HepG2 (cell line): ENCODE measurements around the gene CAT. TPM values are rescaled to one million over a fixed set of nuclear protein-coding genes. Genes with fewer than 3 reads are reported as not detected.

Experiments
- CREM ChIP-seq, 2 experiments: sonication (generic) in 1 of 2; formaldehyde crosslinking in 1 of 2; IDR thresholded peaks; 2 replicates each; pipeline versions ENCODE4 v1.4.0 to v1.6.1; 2016 to 2020; ENCODE audit warnings: antibody characterized with exemption in 1 of 2, mild to moderate bottlenecking in 1 of 2, missing genetic modification reagents in 1 of 2
- GFI1 ChIP-seq: sonication (generic); formaldehyde crosslinking; IDR thresholded peaks from 2 replicates; pipeline ENCODE4 v1.5.0; 2020; ENCODE audit warnings: missing genetic modification reagents, mild to moderate bottlenecking, borderline replicate concordance
- HMG20A ChIP-seq: IDR thresholded peaks from 2 replicates; pipeline ENCODE4 v1.6.1; 2016; ENCODE audit warnings: borderline replicate concordance
- IKZF1 ChIP-seq: fragments of 450-650 bp; IDR thresholded peaks from 2 replicates; pipeline ENCODE4 v1.7.1; 2016
- IRF2 ChIP-seq: IDR thresholded peaks from 2 replicates; pipeline ENCODE4 v1.6.1; 2018; ENCODE audit warnings: missing genetic modification reagents, missing compliant biosample characterization
- KDM5B ChIP-seq: sonication (generic); formaldehyde crosslinking; IDR thresholded peaks from 2 replicates; pipeline ENCODE4 v1.4.0; 2020; ENCODE audit warnings: missing genetic modification reagents, mild to moderate bottlenecking, borderline replicate concordance
- MIXL1 ChIP-seq: IDR thresholded peaks from 2 replicates; pipeline ENCODE4 v1.6.1; 2016
- NFAT5 ChIP-seq: sonication (generic); formaldehyde crosslinking; IDR thresholded peaks from 2 replicates; pipeline ENCODE4 v1.4.0; 2020; ENCODE audit warnings: missing genetic modification reagents
- PRPF4 ChIP-seq: fragments of 200-400 bp; formaldehyde crosslinking; IDR thresholded peaks from 2 replicates; pipeline ENCODE4 v1.6.1; 2016; ENCODE audit warnings: low read length, low read depth; ENCODE audit not compliant: poor library complexity, severe bottlenecking
- PTBP1 ChIP-seq: fragments of 200-400 bp; formaldehyde crosslinking; IDR thresholded peaks from 2 replicates; pipeline ENCODE4 v1.6.1; 2018; ENCODE audit warnings: low read length, low read depth; ENCODE audit not compliant: poor library complexity, severe bottlenecking
- TFDP2 ChIP-seq: sonication (generic); formaldehyde crosslinking; IDR thresholded peaks from 2 replicates; pipeline ENCODE4 v1.4.0; 2020; ENCODE audit warnings: missing genetic modification reagents
- THYN1 ChIP-seq: sonication (generic); formaldehyde crosslinking; IDR thresholded peaks from 2 replicates; pipeline ENCODE4 v1.8.1; 2023; ENCODE audit warnings: low read depth, mild to moderate bottlenecking, moderate library complexity, missing genetic modification reagents, borderline replicate concordance
- ZKSCAN1 ChIP-seq: fragments of 150-350 bp; IDR thresholded peaks from 2 replicates; pipeline ENCODE4 v1.6.1; 2014; ENCODE audit warnings: low read length
- ZNF160 ChIP-seq: sonication (generic); formaldehyde crosslinking; IDR thresholded peaks from 2 replicates; pipeline ENCODE4 v1.8.0; 2022; ENCODE audit warnings: mild to moderate bottlenecking, inconsistent platforms, missing genetic modification reagents
- polyA plus RNA-seq, 8 experiments: library from polyadenylated mRNA; depleted of rRNA in 3 of 8; stranded (reverse) in 7 of 8; unstranded in 1 of 8; fragments of >200 nt; fragmentation: Illumina TruSeq in 4 of 8; extraction: Trizol in 4 of 8; gene quantifications; 2 replicates each; pipeline versions ENCODE4 v1.2.1 to v1.2.3, GENCODE V29; 2011 to 2016; ENCODE audit warnings: low read depth in 4 of 8, missing spikeins in 1 of 8, mixed read lengths in 1 of 8; ENCODE audit not compliant: insufficient read depth in 1 of 8
- total RNA-seq, 5 experiments: library from RNA; depleted of rRNA; stranded (reverse); fragments of >200 nt; fragmentation: Illumina TruSeq; extraction: Trizol; gene quantifications; 2 replicates each; pipeline ENCODE4 v1.2.3, GENCODE V29; 2016; ENCODE audit warnings: low read depth in 1 of 5
- TF ChIP-seq, protein P1 (sequence below): sonication (generic); formaldehyde crosslinking; IDR thresholded peaks from 2 replicates; pipeline ENCODE4 v1.8.1; 2023; ENCODE audit warnings: mild to moderate bottlenecking, inconsistent platforms, moderate library complexity, missing genetic modification reagents, borderline replicate concordance
- TF ChIP-seq, protein P2 (sequence below): sonication (generic); formaldehyde crosslinking; IDR thresholded peaks from 2 replicates; pipeline ENCODE4 v1.4.0; 2020; ENCODE audit warnings: missing genetic modification reagents, borderline replicate concordance

Gene CAT
- total and polyA plus RNA-seq, 2 of the 13 experiments (the other 11 are each of a cell fraction or from before 2014, with no cell fraction given) = 107 to 136 TPM

GRCh38 chr11:34438529-34439507 is at the start of gene CAT (continued):
- TF ChIP-seq NFAT5 (CRISPR knock-in tag) (no peak), THYN1 (CRISPR knock-in tag) (no peak), PRPF4 (no peak), GFI1 (peak; percentile 70; the same call in 1 of the 2 replicates), ZKSCAN1 (no peak), KDM5B (CRISPR knock-in tag) (peak; percentile 98), MIXL1 (CRISPR knock-in tag) (peak; percentile 13; the same call in 1 of the 2 replicates), ZNF160 (CRISPR knock-in tag) (peak; percentile 74; the same call in 1 of the 2 replicates), IKZF1 (no peak), IRF2 (CRISPR knock-in tag) (no peak; the same call in none of the 2 replicates), TFDP2 (CRISPR knock-in tag) (peak; percentile 28; the same call in 1 of the 2 replicates), CREM (IDR thresholded peaks at IDR 0.05) (peak; percentile 24; the same call in 1 of the 2 replicates), CREM (CRISPR knock-in tag; IDR thresholded peaks at IDR 0.05) (no peak), HMG20A (CRISPR knock-in tag) (no peak), PTBP1 (no peak)
- TF ChIP-seq, protein P1, sequence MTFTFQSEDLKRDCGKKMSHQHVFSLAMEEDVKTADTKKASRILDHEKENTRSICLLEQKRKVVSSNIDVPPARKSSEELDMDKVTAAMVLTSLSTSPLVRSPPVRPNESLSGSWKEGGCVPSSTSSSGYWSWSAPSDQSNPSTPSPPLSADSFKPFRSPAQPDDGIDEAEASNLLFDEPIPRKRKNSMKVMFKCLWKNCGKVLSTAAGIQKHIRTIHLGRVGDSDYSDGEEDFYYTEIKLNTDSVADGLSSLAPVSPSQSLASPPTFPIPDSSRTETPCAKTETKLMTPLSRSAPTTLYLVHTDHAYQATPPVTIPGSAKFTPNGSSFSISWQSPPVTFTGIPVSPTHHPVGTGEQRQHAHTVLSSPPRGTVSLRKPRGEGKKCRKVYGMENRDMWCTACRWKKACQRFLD (CRISPR knock-in tag) = peak; percentile 31; the same call in 1 of the 2 replicates
- TF ChIP-seq, protein P2, sequence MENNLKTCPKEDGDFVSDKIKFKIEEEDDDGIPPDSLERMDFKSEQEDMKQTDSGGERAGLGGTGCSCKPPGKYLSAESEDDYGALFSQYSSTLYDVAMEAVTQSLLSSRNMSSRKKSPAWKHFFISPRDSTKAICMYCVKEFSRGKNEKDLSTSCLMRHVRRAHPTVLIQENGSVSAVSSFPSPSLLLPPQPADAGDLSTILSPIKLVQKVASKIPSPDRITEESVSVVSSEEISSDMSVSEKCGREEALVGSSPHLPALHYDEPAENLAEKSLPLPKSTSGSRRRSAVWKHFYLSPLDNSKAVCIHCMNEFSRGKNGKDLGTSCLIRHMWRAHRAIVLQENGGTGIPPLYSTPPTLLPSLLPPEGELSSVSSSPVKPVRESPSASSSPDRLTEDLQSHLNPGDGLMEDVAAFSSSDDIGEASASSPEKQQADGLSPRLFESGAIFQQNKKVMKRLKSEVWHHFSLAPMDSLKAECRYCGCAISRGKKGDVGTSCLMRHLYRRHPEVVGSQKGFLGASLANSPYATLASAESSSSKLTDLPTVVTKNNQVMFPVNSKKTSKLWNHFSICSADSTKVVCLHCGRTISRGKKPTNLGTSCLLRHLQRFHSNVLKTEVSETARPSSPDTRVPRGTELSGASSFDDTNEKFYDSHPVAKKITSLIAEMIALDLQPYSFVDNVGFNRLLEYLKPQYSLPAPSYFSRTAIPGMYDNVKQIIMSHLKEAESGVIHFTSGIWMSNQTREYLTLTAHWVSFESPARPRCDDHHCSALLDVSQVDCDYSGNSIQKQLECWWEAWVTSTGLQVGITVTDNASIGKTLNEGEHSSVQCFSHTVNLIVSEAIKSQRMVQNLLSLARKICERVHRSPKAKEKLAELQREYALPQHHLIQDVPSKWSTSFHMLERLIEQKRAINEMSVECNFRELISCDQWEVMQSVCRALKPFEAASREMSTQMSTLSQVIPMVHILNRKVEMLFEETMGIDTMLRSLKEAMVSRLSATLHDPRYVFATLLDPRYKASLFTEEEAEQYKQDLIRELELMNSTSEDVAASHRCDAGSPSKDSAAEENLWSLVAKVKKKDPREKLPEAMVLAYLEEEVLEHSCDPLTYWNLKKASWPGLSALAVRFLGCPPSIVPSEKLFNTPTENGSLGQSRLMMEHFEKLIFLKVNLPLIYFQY = peak; percentile 38
